GM18861 (cell line): ENCODE data around the gene FOXN3.

Source experiments
- ATAC-seq: cut with Tn5 transposase; IDR thresholded peaks from one replicate; pipeline ENCODE4 v1.9.1; 2021; ENCODE audit not compliant: unreplicated experiment

FOXN3 gene

DNA sequence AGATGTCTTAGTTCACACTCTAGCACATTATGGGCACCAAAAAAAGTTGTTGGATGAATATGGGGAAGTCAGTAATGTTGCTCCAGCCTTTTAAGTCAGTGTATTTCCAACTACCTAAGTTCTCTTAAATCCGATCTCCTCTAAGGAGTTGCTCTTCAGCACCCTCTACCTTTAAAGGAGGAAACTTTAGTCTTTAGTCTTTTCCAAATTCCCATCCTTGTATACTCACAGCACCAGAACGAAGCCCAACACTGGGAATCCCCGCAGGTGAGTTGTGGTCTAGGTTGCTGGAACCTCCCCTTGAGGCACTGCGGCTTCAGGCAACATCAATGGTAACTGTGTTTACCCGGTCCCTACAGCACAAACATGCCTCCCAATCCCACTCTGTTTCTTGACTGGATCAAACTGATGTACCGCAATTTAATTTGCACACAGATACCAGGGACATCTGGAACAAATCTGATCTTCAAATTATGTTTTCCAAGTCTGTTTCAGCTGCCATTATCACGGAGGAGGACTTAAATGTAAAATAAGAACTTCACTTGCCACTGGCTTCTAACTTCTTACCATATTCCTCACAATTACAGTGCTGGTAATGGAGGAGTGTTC, 179.0 kb downstream of the FOXN3 start:
- ATAC-seq, result no peak

DNA sequence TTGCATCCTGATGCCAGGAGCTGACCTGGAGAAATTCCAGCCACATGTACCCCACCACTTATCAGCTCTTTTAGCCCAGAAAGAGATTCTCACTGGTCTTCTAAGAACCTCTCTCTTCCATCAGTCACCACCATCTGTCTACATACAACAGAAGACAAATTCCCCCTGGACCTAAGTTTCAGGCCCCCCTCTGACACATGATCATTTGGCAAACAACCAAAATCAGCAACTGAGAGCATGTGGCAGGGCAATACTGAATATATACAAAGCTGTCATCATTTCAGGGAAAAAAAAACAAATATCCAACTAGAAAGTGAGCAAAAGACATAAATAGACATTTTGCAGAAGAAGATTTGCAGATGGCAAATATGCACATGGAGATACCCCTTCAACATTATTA, 180.2 kb downstream of the FOXN3 start:
- ATAC-seq, result no peak

- ATAC-seq, result no peak
These were observed 183.8 kb downstream of the FOXN3 start for GRCh38 chr14:89233184-89233583.

- no peak for ATAC-seq
These were observed 184.6 kb downstream of the FOXN3 start for GRCh38 chr14:89232265-89233070.

GRCh38 chr14:89231426-89232113, 185.5 kb downstream of the FOXN3 start:
- ATAC-seq, result no peak

GRCh38 chr14:89228921-89229639, 188.0 kb downstream of the FOXN3 start:
- ATAC-seq, result no peak

DNA sequence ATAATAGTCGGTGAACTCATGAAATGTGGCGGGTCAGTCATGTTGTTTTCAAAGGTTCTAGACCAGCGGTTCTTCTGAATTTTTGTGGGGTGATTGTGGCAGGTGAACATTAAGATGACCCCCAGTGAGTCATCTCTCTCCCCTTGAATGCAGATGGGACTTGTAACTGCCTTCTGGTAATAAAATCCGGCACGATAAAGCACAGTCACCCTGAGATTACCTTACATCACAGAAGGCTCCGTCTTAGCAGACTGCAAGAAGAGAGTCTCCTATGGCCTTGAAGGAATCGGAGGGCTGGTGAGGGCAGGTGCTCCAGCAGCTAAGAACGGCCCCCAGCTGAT, 189.6 kb downstream of the FOXN3 start:
- no peak for ATAC-seq

GRCh38 chr14:89226801-89227495, 190.1 kb downstream of the FOXN3 start:
- ATAC-seq, result no peak

DNA sequence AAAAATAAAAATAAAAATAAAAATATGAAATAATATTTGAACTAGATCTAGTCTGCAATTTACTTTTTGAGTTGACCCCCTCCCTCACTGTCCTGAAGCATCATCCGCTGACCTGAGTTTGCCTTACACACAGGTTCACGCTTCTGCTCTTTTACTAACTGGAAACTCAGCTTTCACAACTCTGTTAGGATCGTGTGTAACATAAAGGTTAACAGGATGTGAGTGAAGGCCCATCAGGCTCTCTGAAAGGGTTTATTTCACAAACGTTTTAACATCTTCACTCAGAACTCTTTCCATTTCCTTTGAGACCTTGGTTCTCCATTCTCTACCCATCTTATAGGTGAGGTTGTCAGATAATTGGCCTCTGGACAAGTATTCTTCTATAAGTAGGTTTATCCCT, 191.4 kb downstream of the FOXN3 start:
- no peak for ATAC-seq

DNA sequence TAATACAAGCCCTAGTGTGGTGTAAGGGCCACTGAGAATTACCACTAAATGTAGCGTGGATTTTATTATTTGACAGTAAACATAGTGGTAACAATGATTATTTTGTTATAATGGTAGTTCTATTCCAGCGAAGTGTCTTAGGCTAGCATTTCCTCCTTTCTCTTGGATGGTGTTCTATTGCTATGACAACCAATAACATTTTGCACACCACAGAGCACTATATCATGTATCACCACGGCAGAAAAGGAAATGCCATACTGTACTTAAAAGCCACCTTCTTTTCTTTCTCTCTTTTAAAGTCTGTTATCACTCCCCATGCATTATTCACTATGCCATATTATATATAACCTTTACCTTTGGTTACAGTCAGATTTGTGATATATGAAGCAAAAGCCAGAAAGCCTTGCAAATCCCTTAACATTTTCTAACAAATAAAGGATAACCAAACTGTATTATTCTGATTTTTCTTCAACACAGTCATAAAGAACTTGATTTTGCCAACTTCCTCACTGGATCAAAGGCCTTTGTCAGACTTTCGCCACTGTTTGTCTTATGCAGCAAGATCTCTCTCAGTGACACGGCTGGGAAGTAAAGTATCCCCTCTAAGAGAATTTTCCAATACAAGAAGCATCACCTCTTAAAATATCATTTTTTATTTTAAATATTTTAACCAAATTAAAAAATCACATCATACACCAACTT, 195.8 kb downstream of the FOXN3 start:
- no peak for ATAC-seq

DNA sequence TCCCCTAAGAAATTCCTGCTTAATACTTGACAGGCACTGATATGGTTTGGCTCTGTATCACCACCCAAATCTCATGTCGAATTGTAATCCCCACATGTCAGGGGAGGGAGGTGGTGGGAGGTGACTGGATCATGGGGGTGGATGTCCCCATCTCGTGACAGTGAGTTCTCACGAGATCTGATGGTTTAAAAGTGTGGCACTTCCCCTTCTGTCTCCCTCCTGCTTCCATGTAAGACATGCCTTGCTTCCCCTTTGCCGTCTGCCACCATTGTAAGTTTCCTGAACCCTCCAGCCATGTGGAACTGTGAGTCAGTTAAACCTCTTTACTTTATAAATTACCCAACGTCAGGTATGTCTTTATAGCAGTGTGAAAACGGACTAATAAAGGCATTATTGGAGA, 198.0 kb downstream of the FOXN3 start:
- ATAC-seq, result no peak

DNA sequence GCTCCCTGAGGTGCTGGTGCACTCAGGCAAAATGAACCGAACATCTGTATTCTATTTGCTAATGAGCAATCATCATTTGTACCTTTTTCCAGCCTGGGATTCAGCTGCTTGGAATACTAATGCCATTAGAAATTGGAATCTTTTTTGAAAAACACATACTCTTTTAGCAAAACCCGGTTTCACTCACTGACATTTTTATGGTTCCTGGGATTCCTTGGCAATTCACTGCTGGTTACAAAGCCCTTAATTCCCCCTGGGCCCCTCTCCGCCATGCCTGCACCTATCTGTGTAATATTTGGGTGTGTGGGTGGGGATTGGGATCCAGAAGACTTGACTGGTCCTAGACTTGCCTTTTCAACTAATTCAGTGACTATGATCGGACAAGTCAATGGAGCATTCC, 199.1 kb downstream of the FOXN3 start:
- ATAC-seq, result no peak

GRCh38 chr14:89215531-89215930, 201.5 kb downstream of the FOXN3 start:
- ATAC-seq, result no peak

GRCh38 chr14:89215114-89215513, 201.9 kb downstream of the FOXN3 start:
- ATAC-seq, result no peak

DNA sequence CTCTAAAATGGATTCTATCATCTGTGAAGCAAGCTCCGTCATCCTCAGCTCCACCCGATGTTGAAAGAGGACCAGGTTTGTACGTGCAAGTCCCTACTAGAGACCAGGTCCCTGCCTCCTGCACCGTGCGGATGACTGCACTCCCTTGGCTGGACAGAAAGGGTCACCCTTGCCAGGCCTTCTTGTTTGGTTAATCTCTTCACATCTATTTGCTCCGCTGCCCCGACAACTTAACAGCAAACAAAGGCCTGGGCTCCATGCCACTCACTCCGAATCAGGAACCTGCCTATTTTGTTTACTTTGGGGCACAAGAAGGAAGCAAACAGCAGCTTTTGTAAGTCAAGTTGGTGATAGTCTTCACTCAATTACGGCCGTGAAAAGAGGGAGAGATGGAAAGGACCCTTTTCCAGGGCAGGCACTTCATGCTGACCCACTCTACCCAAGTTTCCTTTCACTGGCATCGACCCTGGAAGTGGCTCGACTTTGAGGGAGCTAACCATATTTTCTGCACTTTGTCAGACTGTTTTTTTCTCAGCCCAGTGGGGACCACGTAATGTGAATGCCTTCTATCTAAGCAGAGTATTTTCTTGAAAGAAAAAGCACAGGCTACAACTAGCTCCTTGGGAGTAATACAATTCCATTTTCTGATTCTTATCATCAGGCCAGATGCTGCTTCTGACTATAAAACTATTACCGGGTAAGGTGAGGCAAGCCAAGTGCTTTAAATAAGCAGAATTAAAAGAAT, 202.6 kb downstream of the FOXN3 start:
- no peak for ATAC-seq

GRCh38 chr14:89212386-89213235, 204.4 kb downstream of the FOXN3 start:
- no peak for ATAC-seq

DNA sequence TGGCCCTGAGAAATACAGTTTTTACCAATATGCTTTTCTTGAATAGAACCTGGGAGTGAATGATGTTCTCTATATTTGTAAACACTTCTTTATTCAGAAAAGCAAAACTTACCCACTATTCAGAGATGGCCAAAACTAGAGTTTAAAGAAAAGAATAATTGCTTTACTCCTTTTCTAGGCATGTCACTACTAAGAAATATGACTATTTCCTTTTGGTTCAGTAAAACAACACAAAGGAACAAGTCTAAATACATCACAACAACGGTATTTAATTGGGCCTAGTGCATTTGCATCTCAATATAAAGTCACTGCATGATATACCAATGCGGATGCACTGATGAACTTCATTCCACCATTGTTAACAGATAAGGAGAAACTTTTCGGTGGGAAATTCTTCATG, 207.5 kb downstream of the FOXN3 start:
- no peak for ATAC-seq

DNA sequence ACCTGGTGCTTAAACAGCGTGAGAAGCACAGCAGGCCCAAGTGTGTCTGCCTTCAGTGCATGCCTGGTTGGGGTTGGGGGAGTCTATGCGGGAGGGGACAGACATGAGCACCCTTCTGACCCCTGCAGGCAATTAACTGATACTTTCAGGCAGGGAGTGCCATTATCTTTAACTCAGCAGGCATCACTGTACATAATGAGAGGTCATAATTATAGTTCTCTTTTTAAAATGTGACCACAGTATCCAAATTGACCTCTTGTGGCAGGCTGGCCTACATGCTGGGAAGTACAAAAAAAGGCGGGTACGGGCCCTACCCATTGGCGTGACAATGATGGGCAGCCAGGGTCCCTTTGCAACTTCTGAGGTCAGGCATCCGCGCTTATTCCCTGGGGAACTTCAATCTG, 209.1 kb downstream of the FOXN3 start:
- ATAC-seq, result peak; percentile 68
